Measurements from ENCODE around the gene SPEG.

GRCh38 chr2:219467736-219468075, 33.1 kb downstream of the SPEG start:
- TF ChIP-seq CTCF (IDR thresholded peaks at IDR 0.05) (no peak), POLR2A (IDR thresholded peaks at IDR 0.05) (no peak), POLR2AphosphoS5 (IDR thresholded peaks at IDR 0.05) (no peak), EP300 (IDR thresholded peaks at IDR 0.05) (no peak)

All from upper lobe of left lung (tissue), 4 donors.